ENCODE data around the gene LRP1B. TPM values are rescaled to one million over a fixed set of nuclear protein-coding genes. Genes with fewer than 3 reads are reported as not detected.
"Not testable (repeated sequence)": the region's sequence is repeated elsewhere in the genome, so short reads cannot be mapped to it uniquely, and the experiment has no call there.

Gene LRP1B
- total and polyA plus RNA-seq, 5 donors from 2014 or later, result not detected

GRCh38 chr2:141824790-141825189 lies 306.0 kb downstream of the LRP1B start:
- no peak overlapping the region for H3K27ac ChIP-seq (ENCODE audit: insufficient read depth, low read length, poor library complexity, severe bottlenecking)
- no peaks in the 10 kb centered on the region for H3K4me1 ChIP-seq (ENCODE audit: control insufficient read depth, insufficient read depth, low read length, poor library complexity, severe bottlenecking)
- Mint-ChIP-seq H3K36me3 (no peaks in the 10 kb centered on the region), H3K9me3 (peaks cover 1 to 13% (median 4%) of the 10 kb centered on the region in 7 donors), H3K27ac (no peak overlapping the region), H3K27me3 (no peaks in the 10 kb centered on the region), H3K4me1 (no peaks in the 10 kb centered on the region), H3K4me3 (no peak overlapping the region)
- H3K4me3 ChIP-seq (ENCODE audit: low read depth, low read length), result no peak overlapping the region
- ATAC-seq (ENCODE audit: low read depth in 2 of 2) (no peak), DNase-seq (no peak)
- no peaks in the 10 kb centered on the region for H3K36me3 ChIP-seq (ENCODE audit: control insufficient read depth, insufficient read depth, low read length)
- peaks cover 0 to 2% of the 10 kb centered on the region in 2 experiments for H3K9me3 ChIP-seq (ENCODE audit: control insufficient read depth in 2 of 2, low read length in 2 of 2)
- H3K27me3 ChIP-seq (ENCODE audit: control insufficient read depth, insufficient read depth, low read length), result no peaks in the 10 kb centered on the region

GRCh38 chr2:141820893-141821292 lies 309.9 kb downstream of the LRP1B start:
- H3K4me1 ChIP-seq (ENCODE audit: control insufficient read depth, insufficient read depth, low read length, poor library complexity, severe bottlenecking), result no peaks in the 10 kb centered on the region
- Mint-ChIP-seq H3K9me3 (peaks cover 2 to 16% (median 4%) of the 10 kb centered on the region in 7 donors), H3K4me1 (no peaks in the 10 kb centered on the region), H3K36me3 (no peaks in the 10 kb centered on the region), H3K27me3 (no peaks in the 10 kb centered on the region), H3K4me3 (no peak overlapping the region), H3K27ac (no peak overlapping the region)
- DNase-seq, result no peak
- ATAC-seq (ENCODE audit: low read depth in 2 of 2), result no peak
- no peaks in the 10 kb centered on the region for H3K36me3 ChIP-seq (ENCODE audit: control insufficient read depth, insufficient read depth, low read length)
- H3K4me3 ChIP-seq (ENCODE audit: low read depth, low read length), result no peak overlapping the region
- H3K27me3 ChIP-seq (ENCODE audit: control insufficient read depth, insufficient read depth, low read length), result no peaks in the 10 kb centered on the region
- H3K27ac ChIP-seq (ENCODE audit: insufficient read depth, low read length, poor library complexity, severe bottlenecking), result no peak overlapping the region
- peaks cover 0 to 4% of the 10 kb centered on the region in 2 experiments for H3K9me3 ChIP-seq (ENCODE audit: control insufficient read depth in 2 of 2, low read length in 2 of 2)

GRCh38 chr2:141815320-141815719 lies 315.5 kb downstream of the LRP1B start:
- not testable (repeated sequence) for H3K27ac Mint-ChIP-seq; H3K4me3 ChIP-seq (ENCODE audit: low read depth, low read length); H3K36me3 ChIP-seq (ENCODE audit: control insufficient read depth, insufficient read depth, low read length); H3K27me3 ChIP-seq (ENCODE audit: control insufficient read depth, insufficient read depth, low read length); H3K4me1 ChIP-seq (ENCODE audit: control insufficient read depth, insufficient read depth, low read length, poor library complexity, severe bottlenecking); DNase-seq; H3K4me1 Mint-ChIP-seq; H3K27me3 Mint-ChIP-seq; ATAC-seq (ENCODE audit: low read depth in 2 of 2); H3K27ac ChIP-seq (ENCODE audit: insufficient read depth, low read length, poor library complexity, severe bottlenecking); H3K4me3 Mint-ChIP-seq; H3K36me3 Mint-ChIP-seq
- peaks cover 6 to 36% (median 12%) of the 10 kb centered on the region in 7 donors for H3K9me3 Mint-ChIP-seq
- H3K9me3 ChIP-seq (ENCODE audit: control insufficient read depth in 2 of 2, low read length in 2 of 2), result peaks cover 7 to 13% of the 10 kb centered on the region in 2 experiments

- Histone ChIP-seq H3K36me3 (ENCODE audit: control insufficient read depth, insufficient read depth, low read length) (no peaks in the 10 kb centered on the region), H3K4me3 (ENCODE audit: low read depth, low read length) (no peak overlapping the region), H3K27ac (ENCODE audit: insufficient read depth, low read length, poor library complexity, severe bottlenecking) (no peak overlapping the region), H3K27me3 (ENCODE audit: control insufficient read depth, insufficient read depth, low read length) (no peaks in the 10 kb centered on the region), H3K9me3 (ENCODE audit: control insufficient read depth in 2 of 2, low read length in 2 of 2) (peaks cover 7 to 13% of the 10 kb centered on the region in 2 experiments), H3K4me1 (ENCODE audit: control insufficient read depth, insufficient read depth, low read length, poor library complexity, severe bottlenecking) (no peaks in the 10 kb centered on the region)
- DNase-seq (no peak), ATAC-seq (ENCODE audit: low read depth in 2 of 2) (no peak)
- Mint-ChIP-seq H3K4me3 (no peak overlapping the region), H3K27ac (no peak overlapping the region), H3K9me3 (peaks cover 7 to 34% (median 12%) of the 10 kb centered on the region in 7 donors), H3K27me3 (no peaks in the 10 kb centered on the region), H3K36me3 (no peaks in the 10 kb centered on the region), H3K4me1 (no peaks in the 10 kb centered on the region)
These were observed 316.7 kb downstream of the LRP1B start for GRCh38 chr2:141814150-141814549.

GRCh38 chr2:141810148-141810547 lies 320.7 kb downstream of the LRP1B start:
- Mint-ChIP-seq H3K27me3 (no peaks in the 10 kb centered on the region), H3K9me3 (peaks cover 7 to 49% (median 12%) of the 10 kb centered on the region in 7 donors), H3K4me1 (no peaks in the 10 kb centered on the region), H3K4me3 (no peak overlapping the region), H3K27ac (no peak overlapping the region), H3K36me3 (no peaks in the 10 kb centered on the region)
- ATAC-seq (ENCODE audit: low read depth in 2 of 2) (no peak), DNase-seq (no peak)
- Histone ChIP-seq H3K4me1 (ENCODE audit: control insufficient read depth, insufficient read depth, low read length, poor library complexity, severe bottlenecking) (no peaks in the 10 kb centered on the region), H3K36me3 (ENCODE audit: control insufficient read depth, insufficient read depth, low read length) (no peaks in the 10 kb centered on the region), H3K4me3 (ENCODE audit: low read depth, low read length) (no peak overlapping the region), H3K27me3 (ENCODE audit: control insufficient read depth, insufficient read depth, low read length) (no peaks in the 10 kb centered on the region), H3K9me3 (ENCODE audit: control insufficient read depth in 2 of 2, low read length in 2 of 2) (peaks cover 7 to 9% of the 10 kb centered on the region in 2 experiments), H3K27ac (ENCODE audit: insufficient read depth, low read length, poor library complexity, severe bottlenecking) (no peak overlapping the region)

GRCh38 chr2:141806090-141806489 lies 324.7 kb downstream of the LRP1B start:
- no peak overlapping the region for H3K4me3 Mint-ChIP-seq

GRCh38 chr2:141805302-141805701 lies 325.5 kb downstream of the LRP1B start:
- Histone ChIP-seq H3K27me3 (ENCODE audit: control insufficient read depth, insufficient read depth, low read length) (no peaks in the 10 kb centered on the region), H3K9me3 (ENCODE audit: control insufficient read depth in 2 of 2, low read length in 2 of 2) (no peaks in the 10 kb centered on the region), H3K27ac (ENCODE audit: insufficient read depth, low read length, poor library complexity, severe bottlenecking) (no peak overlapping the region), H3K4me3 (ENCODE audit: low read depth, low read length) (no peak overlapping the region), H3K4me1 (ENCODE audit: control insufficient read depth, insufficient read depth, low read length, poor library complexity, severe bottlenecking) (no peaks in the 10 kb centered on the region), H3K36me3 (ENCODE audit: control insufficient read depth, insufficient read depth, low read length) (no peaks in the 10 kb centered on the region)
- H3K36me3 Mint-ChIP-seq, result no peaks in the 10 kb centered on the region
- no peaks in the 10 kb centered on the region for H3K4me1 Mint-ChIP-seq
- ATAC-seq (ENCODE audit: low read depth in 2 of 2) (no peak), DNase-seq (no peak)
- H3K4me3 Mint-ChIP-seq, result no peak overlapping the region
- no peaks in the 10 kb centered on the region for H3K27me3 Mint-ChIP-seq
- peaks cover 3 to 22% (median 7%) of the 10 kb centered on the region in 7 donors for H3K9me3 Mint-ChIP-seq
- no peak overlapping the region for H3K27ac Mint-ChIP-seq

More at GRCh38 chr2:141806090-141806489, 324.7 kb downstream of the LRP1B start:
- no peaks in the 10 kb centered on the region for H3K4me1 ChIP-seq (ENCODE audit: control insufficient read depth, insufficient read depth, low read length, poor library complexity, severe bottlenecking)
- no peaks in the 10 kb centered on the region for H3K36me3 Mint-ChIP-seq
- H3K36me3 ChIP-seq (ENCODE audit: control insufficient read depth, insufficient read depth, low read length), result no peaks in the 10 kb centered on the region
- DNase-seq (no peak), ATAC-seq (ENCODE audit: low read depth in 2 of 2) (no peak)
- no peaks in the 10 kb centered on the region for H3K4me1 Mint-ChIP-seq
- H3K27me3 Mint-ChIP-seq, result no peaks in the 10 kb centered on the region
- no peak overlapping the region for H3K4me3 ChIP-seq (ENCODE audit: low read depth, low read length)
- peaks cover 3 to 22% (median 7%) of the 10 kb centered on the region in 7 donors for H3K9me3 Mint-ChIP-seq
- no peaks in the 10 kb centered on the region for H3K27me3 ChIP-seq (ENCODE audit: control insufficient read depth, insufficient read depth, low read length)
- H3K9me3 ChIP-seq (ENCODE audit: control insufficient read depth in 2 of 2, low read length in 2 of 2), result no peaks in the 10 kb centered on the region
- H3K27ac Mint-ChIP-seq, result no peak overlapping the region
- H3K27ac ChIP-seq (ENCODE audit: insufficient read depth, low read length, poor library complexity, severe bottlenecking), result no peak overlapping the region

GRCh38 chr2:141796449-141796848 lies 334.4 kb downstream of the LRP1B start:
- Histone ChIP-seq H3K27me3 (ENCODE audit: control insufficient read depth, insufficient read depth, low read length) (no peaks in the 10 kb centered on the region), H3K9me3 (ENCODE audit: control insufficient read depth in 2 of 2, low read length in 2 of 2) (peaks cover 0 to 5% of the 10 kb centered on the region in 2 experiments), H3K36me3 (ENCODE audit: control insufficient read depth, insufficient read depth, low read length) (no peaks in the 10 kb centered on the region), H3K27ac (ENCODE audit: insufficient read depth, low read length, poor library complexity, severe bottlenecking) (no peak overlapping the region), H3K4me1 (ENCODE audit: control insufficient read depth, insufficient read depth, low read length, poor library complexity, severe bottlenecking) (no peaks in the 10 kb centered on the region), H3K4me3 (ENCODE audit: low read depth, low read length) (no peak overlapping the region)
- Mint-ChIP-seq H3K36me3 (no peaks in the 10 kb centered on the region), H3K27me3 (no peaks in the 10 kb centered on the region), H3K4me3 (no peak overlapping the region), H3K4me1 (no peaks in the 10 kb centered on the region), H3K27ac (no peak overlapping the region), H3K9me3 (peaks cover 0 to 10% (median 4%) of the 10 kb centered on the region in 7 donors)
- no peak for ATAC-seq (ENCODE audit: low read depth in 2 of 2)
- no peak for DNase-seq

All from CD4-positive, CD25-positive, alpha-beta regulatory T cell (primary cell).